GM19372 (cell line): ENCODE results near the gene ARFRP1.
"Not testable (repeated sequence)": the region's sequence is repeated elsewhere in the genome, so short reads cannot be mapped to it uniquely, and the experiment has no call there.

Experiments used
- ATAC-seq: cut with Tn5 transposase; IDR thresholded peaks from one replicate; pipeline ENCODE4 v1.9.1; 2021; ENCODE audit warnings: mild to moderate bottlenecking, low read depth, moderate library complexity; ENCODE audit not compliant: unreplicated experiment

Gene ARFRP1

GRCh38 chr20:63659370-63659769 is 48.4 kb downstream of the ARFRP1 start:
- no peak for ATAC-seq

GRCh38 chr20:63658749-63659187 is 49.0 kb downstream of the ARFRP1 start:
- peak; percentile 26 for ATAC-seq

GRCh38 chr20:63657937-63658748 is 49.6 kb downstream of the ARFRP1 start, which contains the start of gene RTEL1:
RTEL1 (plus strand) TSS chr20:63658312; CDS start chr20:63659403, 1,091 bp downstream.
- ATAC-seq: peak; percentile 86

GRCh38 chr20:63657260-63657936 is 50.4 kb downstream of the ARFRP1 start:
- ATAC-seq: no peak

- ATAC-seq: no peak
These were observed 51.3 kb downstream of the ARFRP1 start for GRCh38 chr20:63656451-63656850.

GRCh38 chr20:63655249-63655648 is 52.5 kb downstream of the ARFRP1 start:
- ATAC-seq: no peak

GRCh38 chr20:63653974-63654668 is 53.7 kb downstream of the ARFRP1 start:
- no peak for ATAC-seq

- no peak for ATAC-seq
These were observed 54.5 kb downstream of the ARFRP1 start, which contains the start of gene STMN3 for GRCh38 chr20:63653041-63653973. STMN3 (minus strand) TSS chr20:63653424; CDS start chr20:63653345, 79 bp downstream.

GRCh38 chr20:63652192-63652980 is 55.4 kb downstream of the ARFRP1 start:
- ATAC-seq: no peak

- ATAC-seq: no peak
These were observed 55.9 kb downstream of the ARFRP1 start for GRCh38 chr20:63651942-63652191.

- not testable (repeated sequence) for ATAC-seq
These were observed 57.3 kb downstream of the ARFRP1 start for GRCh38 chr20:63650486-63650885.

GRCh38 chr20:63648895-63649589 is 58.7 kb downstream of the ARFRP1 start:
- no peak for ATAC-seq
